Superior temporal gyrus (tissue), 1 donor: ENCODE data around the gene HPGDS.

ENCODE experiments used
- DNase-seq: peaks from one replicate; pipeline ENCODE4 v3.0.0-alpha.2; 2016; ENCODE audit errors: extremely low spot score

HPGDS gene

DNA sequence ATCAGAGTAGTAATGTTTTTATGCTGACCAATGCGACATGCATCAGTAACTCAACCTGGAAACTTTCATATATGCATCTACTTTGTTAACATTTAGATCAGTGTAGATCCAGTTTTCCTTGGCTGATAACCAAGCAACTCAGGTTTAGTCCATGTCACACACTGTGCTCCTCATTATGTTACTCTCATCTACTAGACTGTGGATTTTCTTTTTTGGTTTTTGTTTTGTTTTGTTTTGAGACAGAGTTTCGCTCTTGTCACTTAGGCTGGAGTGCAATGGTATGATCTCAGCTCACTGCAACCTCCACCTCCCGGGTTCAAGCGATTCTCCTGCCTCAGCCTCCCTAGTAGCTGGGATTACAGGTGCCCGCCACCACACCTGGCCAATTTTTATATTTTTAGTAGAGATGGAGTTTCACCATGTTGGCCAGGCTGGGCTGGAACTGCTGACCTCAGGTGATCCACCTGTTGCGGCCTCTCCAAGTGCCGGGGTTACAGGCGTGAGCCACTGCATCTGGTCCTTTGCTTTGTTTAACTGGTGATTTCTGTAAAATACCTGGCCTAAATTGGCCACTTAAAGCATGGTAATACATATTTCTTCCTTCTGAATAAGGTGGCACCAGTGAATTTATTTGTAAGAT, 86.4 kb downstream of the HPGDS start:
- no peak for DNase-seq

DNA sequence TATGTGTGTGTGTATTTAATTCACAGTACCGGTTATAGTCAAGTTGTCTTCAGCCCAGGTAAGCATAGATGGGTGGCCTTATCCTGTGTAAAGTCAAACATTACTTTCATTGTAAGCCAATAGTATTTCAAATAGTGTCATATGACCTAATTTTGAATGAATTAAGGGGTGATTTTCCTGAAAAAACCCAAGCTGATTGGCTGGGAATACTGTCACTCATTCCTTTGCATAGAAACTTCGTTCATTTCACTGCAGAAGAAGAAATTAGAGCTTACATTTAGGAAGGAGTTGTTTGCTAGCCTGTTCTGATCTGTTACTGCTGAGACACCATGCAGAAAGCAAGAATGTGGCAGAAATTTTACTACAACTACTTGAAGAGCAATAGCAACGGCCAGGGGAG, 89.6 kb downstream of the HPGDS start:
- no peak for DNase-seq

DNA sequence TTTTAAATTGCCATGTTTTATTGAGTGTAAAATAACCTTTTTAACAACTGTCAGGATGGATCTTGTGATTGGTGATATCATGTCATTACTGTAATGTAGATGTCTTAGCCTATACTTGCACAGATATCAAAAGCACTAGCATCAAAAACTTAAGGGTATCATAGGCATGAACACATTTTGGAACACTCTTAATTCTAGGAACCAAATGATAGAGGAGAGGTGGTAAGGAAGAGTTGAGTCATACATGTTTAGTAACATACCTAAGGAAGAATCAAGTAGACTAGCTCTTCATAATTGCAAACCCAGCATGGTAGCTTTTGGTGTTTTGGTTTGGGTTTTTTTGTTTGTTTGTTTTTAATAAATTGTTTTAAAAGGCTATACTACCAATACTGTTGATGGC, 91.5 kb downstream of the HPGDS start:
- DNase-seq: no peak
